Retinal pigment epithelial cell (primary cell): ENCODE data around the gene KLF8.

ENCODE experiments used
- DNase-seq: peaks from one replicate; pipeline ENCODE4 v3.0.0-alpha.2; 2010; ENCODE audit warnings: low read depth
- H3K4me3 ChIP-seq: 2 replicates; pipeline ENCODE4 v1.5.1; 2011; ENCODE audit warnings: mild to moderate bottlenecking, low read length, control low read depth, moderate library complexity
- CTCF ChIP-seq: conservative IDR thresholded peaks from 2 replicates; pipeline ENCODE4 v1.5.1; 2011; ENCODE audit warnings: low read depth, low read length, control low read depth, inconsistent platforms

Gene KLF8

DNA sequence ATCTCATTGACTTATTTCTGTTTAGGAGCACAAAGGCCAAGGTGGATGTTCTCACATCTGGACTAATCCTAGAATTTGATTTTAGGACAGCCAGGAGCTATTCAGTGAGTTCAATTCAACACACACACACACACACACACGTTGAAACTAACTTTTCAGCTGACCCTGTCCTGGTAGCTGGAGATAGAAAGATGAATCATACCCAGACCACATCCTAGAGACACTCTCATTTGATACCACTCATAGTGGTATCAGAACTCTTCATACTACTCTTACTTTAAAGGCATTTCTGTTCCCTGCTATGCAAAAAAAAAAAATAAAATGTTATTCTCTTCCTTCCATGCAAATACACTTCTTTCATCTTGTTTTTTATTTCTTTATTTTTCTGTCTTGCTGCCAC is 36.7 kb downstream of the KLF8 start:
- no peak overlapping the region for H3K4me3 ChIP-seq
- no peak for TF ChIP-seq CTCF
- DNase-seq: no peak

DNA sequence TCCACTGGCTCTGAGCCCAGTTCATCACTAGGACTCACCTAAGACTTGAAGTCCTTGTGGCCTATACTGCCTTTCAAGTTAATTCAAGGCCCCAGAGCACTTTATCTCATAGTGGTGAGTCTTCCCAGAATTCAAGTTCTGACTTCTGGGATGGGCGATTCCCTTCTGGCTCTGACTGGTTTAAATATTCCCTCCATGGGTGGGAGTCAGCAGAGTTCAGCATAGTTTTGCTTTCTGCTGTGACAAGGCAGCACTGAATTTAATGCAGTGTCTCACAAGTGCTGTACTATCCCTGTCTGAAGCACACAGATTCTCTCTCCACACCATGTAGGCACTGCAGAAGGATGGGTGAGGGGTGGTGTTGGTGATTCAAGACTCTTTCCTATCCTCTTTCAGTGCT is 46.5 kb downstream of the KLF8 start:
- TF ChIP-seq CTCF: no peak
- no peak overlapping the region for H3K4me3 ChIP-seq
- no peak for DNase-seq

DNA sequence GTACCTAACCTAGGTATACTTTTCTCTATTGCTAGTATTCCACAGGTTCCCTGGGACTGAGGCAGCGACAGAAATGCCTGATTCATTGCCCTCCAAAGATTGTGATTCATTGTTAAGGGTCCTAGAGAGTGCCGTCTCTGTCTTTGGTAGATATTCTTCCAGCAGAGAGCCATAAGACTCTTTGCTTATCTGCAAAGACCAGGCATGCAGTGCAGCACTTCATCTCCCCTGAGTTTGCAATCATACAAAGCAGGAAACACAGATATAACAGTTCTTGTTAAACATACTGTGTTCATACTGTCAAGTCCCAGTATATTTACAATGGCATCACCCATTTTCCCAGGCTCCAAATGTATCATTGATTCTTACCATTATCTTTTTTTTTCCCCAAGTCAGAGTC is 47.7 kb downstream of the KLF8 start:
- no peak for DNase-seq

DNA sequence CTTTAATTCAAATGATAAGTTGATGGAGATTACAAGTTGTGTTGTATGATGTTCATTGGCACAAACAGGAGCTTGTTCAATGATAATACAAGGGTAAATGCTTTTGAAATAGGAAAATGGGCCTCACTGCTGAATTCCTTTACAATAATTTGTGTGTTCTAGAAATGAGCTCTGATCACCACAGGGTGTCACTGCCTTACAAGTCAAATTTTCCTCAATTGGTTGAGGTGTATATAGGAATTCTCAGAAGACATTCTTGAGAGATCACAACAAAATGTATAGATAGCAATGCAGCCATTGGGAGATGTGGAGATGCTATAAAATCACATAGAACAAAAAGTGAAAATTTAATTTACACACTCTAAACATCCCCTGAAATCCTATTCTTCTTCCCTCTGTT is 49.6 kb downstream of the KLF8 start:
- no peak for DNase-seq
- no peak for TF ChIP-seq CTCF
- H3K4me3 ChIP-seq: no peak overlapping the region

More for the DNA sequence above, 47.7 kb downstream of the KLF8 start:
- no peak overlapping the region for H3K4me3 ChIP-seq
- TF ChIP-seq CTCF: no peak

DNA sequence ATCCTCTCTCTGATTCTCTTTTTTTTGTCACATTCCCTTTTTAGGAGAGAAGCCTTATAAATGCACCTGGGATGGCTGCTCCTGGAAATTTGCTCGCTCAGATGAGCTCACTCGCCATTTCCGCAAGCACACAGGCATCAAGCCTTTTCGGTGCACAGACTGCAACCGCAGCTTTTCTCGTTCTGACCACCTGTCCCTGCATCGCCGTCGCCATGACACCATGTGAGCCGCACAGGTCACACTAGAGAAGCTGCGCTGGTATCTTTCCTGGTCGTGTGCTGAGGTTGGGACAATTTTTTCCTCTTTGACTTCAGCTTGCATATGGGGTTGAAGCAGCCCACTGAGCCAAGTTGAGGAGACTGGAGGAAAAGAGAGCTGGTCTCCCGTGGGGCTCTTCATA is 52.1 kb downstream of the KLF8 start:
- DNase-seq: no peak
- no peak overlapping the region for H3K4me3 ChIP-seq
- no peak for TF ChIP-seq CTCF

DNA sequence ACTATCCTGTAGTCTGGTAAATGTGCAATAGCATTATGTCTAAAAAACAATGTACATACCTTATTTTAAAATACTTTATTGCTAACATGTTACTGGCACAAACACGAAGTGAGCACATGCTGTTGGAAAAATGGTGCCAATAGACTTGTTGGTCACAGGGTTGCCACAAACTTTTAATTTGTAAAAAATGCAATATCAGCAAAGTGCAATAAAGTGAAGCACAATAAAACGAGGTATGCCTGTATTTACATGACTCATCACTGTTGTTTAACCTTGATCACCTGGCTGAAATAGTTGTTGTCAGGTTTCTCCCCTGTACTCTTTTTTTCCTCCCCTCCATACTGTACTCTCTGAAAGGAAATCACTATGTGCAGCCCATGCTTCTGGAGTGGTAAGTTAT is 56.5 kb downstream of the KLF8 start:
- no peak for TF ChIP-seq CTCF
- no peak overlapping the region for H3K4me3 ChIP-seq

DNA sequence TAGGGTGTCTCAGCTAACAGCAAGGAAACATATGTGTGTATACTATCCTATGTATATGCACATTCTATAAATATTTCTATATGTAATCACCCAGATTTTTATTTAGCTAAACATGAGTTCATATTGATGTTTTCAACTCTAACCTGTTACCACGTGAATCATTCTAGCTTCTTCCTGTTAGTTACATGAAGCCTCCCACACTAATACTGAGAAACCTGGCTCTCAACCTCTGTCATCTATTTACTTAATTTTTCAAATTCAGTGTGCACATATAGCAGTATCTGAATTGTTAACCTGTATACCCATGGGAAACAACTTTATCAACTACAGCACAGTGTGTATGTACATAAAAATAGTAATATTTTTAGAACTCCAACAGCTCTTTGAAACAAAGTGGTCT is 57.3 kb downstream of the KLF8 start:
- DNase-seq: no peak
- H3K4me3 ChIP-seq: no peak overlapping the region
- no peak for TF ChIP-seq CTCF

More for the DNA sequence above, 56.5 kb downstream of the KLF8 start:
- DNase-seq: no peak
